RWPE2 (cell line): ENCODE measurements around the gene STK11.
A peak's percentile ranks its signal among the peaks of the same experiment; 100 is the strongest.

Source experiments
- ATAC-seq: fragments of 200-7000 bp; cut with Tn5 transposase; 3 replicates; pipeline ENCODE4 v1.9.1; 2021; ENCODE audit warnings: low read depth
- DNase-seq: peaks from one replicate; pipeline ENCODE4 v3.0.0-alpha.2; 2020; ENCODE audit warnings: low spot score
- H3K27ac ChIP-seq: fragments of 450-650 bp; 2 replicates; pipeline ENCODE4 v1.5.1; 2017; ENCODE audit warnings: mild to moderate bottlenecking; ENCODE audit not compliant: poor library complexity, severe bottlenecking
- H3K27me3 ChIP-seq: fragments of 250-450 bp; sonication (Bioruptor Pico); 2 replicates; pipeline ENCODE4 v1.5.1; 2021; ENCODE audit warnings: mild to moderate bottlenecking, moderate library complexity; ENCODE audit not compliant: insufficient read depth, poor library complexity, severe bottlenecking
- H3K36me3 ChIP-seq: fragments of 250-450 bp; sonication (Bioruptor Pico); 2 replicates; pipeline ENCODE4 v1.5.1; 2020; ENCODE audit warnings: low read depth, mild to moderate bottlenecking, moderate library complexity
- H3K4me1 ChIP-seq: fragments of 250-450 bp; sonication (Bioruptor Pico); 2 replicates; pipeline ENCODE4 v1.5.1; 2021; ENCODE audit warnings: mild to moderate bottlenecking, moderate library complexity; ENCODE audit not compliant: insufficient read depth, poor library complexity, severe bottlenecking
- H3K4me3 ChIP-seq: fragments of 250-450 bp; sonication (Bioruptor Pico); 2 replicates; pipeline ENCODE4 v1.5.1; 2021; ENCODE audit warnings: mild to moderate bottlenecking, moderate library complexity; ENCODE audit not compliant: severe bottlenecking
- H3K9me3 ChIP-seq: fragments of 250-450 bp; sonication (Bioruptor Pico); 2 replicates; pipeline ENCODE4 v1.5.1; 2021; ENCODE audit warnings: mild to moderate bottlenecking, moderate library complexity; ENCODE audit not compliant: severe bottlenecking
- CTCF ChIP-seq: fragments of 450-650 bp; IDR thresholded peaks from one replicate; pipeline ENCODE4 v1.5.1; 2017; ENCODE audit warnings: mild to moderate bottlenecking, moderate library complexity; ENCODE audit not compliant: poor library complexity, severe bottlenecking

Gene STK11

GRCh38 chr19:1236576-1236975 lies 31.0 kb downstream of the STK11 start:
- peak overlapping the region; percentile 97 for H3K27ac ChIP-seq

GRCh38 chr19:1237027-1237659 lies 31.6 kb downstream of the STK11 start:
- ATAC-seq = no peak
- Histone ChIP-seq H3K9me3 (no peaks in the 10 kb centered on the region), H3K27me3 (no peaks in the 10 kb centered on the region), H3K4me1 (peaks cover 7% of the 10 kb centered on the region), H3K4me3 (peak overlapping the region; percentile 88), H3K27ac (peak overlapping the region; percentile 97), H3K36me3 (peaks cover 16% of the 10 kb centered on the region)
- DNase-seq = no peak
- no peak for TF ChIP-seq CTCF

More at GRCh38 chr19:1236576-1236975, 31.0 kb downstream of the STK11 start:
- ATAC-seq = no peak
- Histone ChIP-seq H3K4me3 (peak overlapping the region; percentile 88), H3K4me1 (peaks cover 13% of the 10 kb centered on the region), H3K9me3 (no peaks in the 10 kb centered on the region), H3K27me3 (no peaks in the 10 kb centered on the region), H3K36me3 (peaks cover 16% of the 10 kb centered on the region)
- no peak for DNase-seq
- no peak for TF ChIP-seq CTCF

- H3K27me3 ChIP-seq = no peaks in the 10 kb centered on the region
- DNase-seq = no peak
- H3K4me3 ChIP-seq = peak within 1 kb of the TSS; percentile 88
- peak within 1 kb of the TSS; percentile 97 for H3K27ac ChIP-seq
- H3K4me1 ChIP-seq = peaks cover 6% of the 10 kb centered on the region
- peaks cover 18% of the 10 kb centered on the region for H3K36me3 ChIP-seq
- no peak for TF ChIP-seq CTCF
- ATAC-seq = no peak
- no peaks in the 10 kb centered on the region for H3K9me3 ChIP-seq
Measured at GRCh38 chr19:1237754-1238368, 32.3 kb downstream of the STK11 start, which contains the start of gene CBARP. CBARP (minus strand) TSS chr19:1238005; CDS start chr19:1236100, 1,905 bp downstream.

GRCh38 chr19:1238369-1239303 lies 33.1 kb downstream of the STK11 start:
- Histone ChIP-seq H3K27ac (peak overlapping the region; percentile 97), H3K27me3 (no peaks in the 10 kb centered on the region), H3K36me3 (peaks cover 14% of the 10 kb centered on the region), H3K4me1 (peaks cover 10% of the 10 kb centered on the region), H3K4me3 (peak overlapping the region; percentile 88), H3K9me3 (no peaks in the 10 kb centered on the region)
- no peak for ATAC-seq
- TF ChIP-seq CTCF = no peak
- DNase-seq = no peak
